CD4-positive, alpha-beta T cell treated with Interleukin-1 beta for 1 hour (primary cell): ENCODE results near the gene KNDC1.
"Not testable (repeated sequence)": the region's sequence is repeated elsewhere in the genome, so short reads cannot be mapped to it uniquely, and the experiment has no call there.

Experiments used
- DNase-seq, 2 donors: peaks; one replicate each; pipeline ENCODE4 v3.0.0-alpha.2; 2020 to 2022

KNDC1 gene

GRCh38 chr10:133162910-133163856 is 3.2 kb downstream of the KNDC1 start:
- no peak for DNase-seq

DNA sequence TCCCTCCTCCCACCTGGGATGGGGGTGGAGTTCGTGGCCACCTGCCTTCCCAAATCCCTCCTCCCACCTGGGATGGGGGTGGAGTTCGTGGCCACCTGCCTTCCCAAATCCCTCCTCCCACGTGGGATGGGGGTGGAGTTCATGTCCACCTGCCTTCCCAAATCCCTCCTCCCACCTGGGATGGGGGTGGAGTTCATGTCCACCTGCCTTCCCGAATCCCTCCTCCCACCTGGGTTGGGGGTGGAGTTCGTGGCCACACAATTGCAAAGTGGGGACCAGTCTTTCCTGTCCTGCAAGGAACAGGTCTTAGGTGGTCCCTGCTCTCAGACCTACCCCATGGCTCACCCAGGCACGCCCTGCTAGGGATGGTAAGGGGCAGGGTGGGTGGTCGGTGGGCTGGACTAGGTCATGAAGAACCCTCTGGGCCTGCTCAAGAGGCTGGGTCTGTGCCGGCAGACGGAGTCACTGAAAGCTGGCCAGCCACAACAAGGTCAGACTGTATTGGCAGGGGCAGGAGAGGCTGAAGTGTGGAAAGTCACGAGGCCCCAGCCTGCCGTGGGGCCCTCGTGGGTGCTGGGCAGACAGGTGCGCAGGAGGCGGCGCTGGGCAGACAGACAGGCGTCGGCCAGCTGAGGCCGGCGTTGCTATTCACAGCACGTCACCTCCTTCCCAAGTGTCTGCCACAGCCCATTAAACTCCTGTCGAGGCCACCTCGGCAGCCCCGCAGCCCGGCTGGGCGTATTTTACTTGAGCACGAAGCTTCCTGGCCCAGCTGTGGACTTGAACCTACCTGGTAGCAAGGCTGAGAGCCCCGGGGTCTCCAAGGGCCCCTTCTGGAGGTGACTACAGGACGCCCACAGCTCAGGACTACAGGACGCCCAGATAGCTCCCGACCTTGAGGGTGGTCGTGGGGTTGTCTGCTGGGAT is 4.1 kb downstream of the KNDC1 start:
- no peak for DNase-seq

GRCh38 chr10:133164816-133165555 is 5.0 kb downstream of the KNDC1 start:
- no peak for DNase-seq

DNA sequence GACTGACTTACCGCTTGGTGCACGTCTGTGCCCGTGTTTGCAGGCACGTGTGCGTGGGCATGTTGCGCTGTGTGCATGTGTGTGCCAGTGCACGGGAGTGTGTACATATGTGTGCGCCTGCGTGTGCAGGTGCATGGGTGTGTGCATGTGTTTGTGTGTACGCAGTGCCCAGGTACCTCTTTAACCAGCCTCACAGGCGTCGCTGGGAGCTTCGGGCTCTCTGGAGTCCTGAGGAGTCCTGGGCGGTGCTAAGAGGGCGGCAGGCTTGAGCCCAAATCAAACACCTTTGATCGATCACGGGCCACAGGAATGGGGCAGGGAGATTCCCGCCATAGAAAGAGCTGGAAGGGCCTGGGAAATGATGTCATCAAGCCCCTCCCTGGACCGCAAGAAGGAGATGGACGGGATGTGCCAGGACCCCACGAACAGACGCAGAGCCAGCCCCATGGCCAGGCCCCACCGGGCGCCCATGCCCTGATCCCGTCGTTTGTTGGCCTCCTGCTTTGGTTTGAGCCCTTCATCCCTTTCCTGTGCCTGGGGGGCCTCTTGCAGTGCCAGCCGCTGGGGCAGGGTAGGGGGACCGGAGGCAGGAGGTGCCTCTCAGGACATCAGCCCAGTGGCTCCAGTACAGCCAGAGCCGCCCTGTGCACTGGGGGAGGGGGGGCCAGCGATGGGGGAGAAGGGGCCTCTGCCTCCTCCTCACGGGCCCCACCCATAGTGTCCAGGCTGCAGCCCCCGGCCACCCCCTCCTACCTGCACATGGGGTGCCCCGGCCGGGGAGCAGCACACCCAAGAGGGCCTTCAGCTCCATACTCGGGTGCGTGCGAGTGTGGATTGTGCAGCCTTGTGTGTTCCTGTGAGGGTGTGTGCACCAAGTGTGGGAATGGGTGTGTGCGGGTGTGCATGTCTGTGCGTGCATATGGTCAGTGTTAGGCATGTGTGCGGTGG is 5.8 kb downstream of the KNDC1 start:
- DNase-seq: no peak

- no peak for DNase-seq
These were observed 6.4 kb downstream of the KNDC1 start for GRCh38 chr10:133166504-133166827.

DNA sequence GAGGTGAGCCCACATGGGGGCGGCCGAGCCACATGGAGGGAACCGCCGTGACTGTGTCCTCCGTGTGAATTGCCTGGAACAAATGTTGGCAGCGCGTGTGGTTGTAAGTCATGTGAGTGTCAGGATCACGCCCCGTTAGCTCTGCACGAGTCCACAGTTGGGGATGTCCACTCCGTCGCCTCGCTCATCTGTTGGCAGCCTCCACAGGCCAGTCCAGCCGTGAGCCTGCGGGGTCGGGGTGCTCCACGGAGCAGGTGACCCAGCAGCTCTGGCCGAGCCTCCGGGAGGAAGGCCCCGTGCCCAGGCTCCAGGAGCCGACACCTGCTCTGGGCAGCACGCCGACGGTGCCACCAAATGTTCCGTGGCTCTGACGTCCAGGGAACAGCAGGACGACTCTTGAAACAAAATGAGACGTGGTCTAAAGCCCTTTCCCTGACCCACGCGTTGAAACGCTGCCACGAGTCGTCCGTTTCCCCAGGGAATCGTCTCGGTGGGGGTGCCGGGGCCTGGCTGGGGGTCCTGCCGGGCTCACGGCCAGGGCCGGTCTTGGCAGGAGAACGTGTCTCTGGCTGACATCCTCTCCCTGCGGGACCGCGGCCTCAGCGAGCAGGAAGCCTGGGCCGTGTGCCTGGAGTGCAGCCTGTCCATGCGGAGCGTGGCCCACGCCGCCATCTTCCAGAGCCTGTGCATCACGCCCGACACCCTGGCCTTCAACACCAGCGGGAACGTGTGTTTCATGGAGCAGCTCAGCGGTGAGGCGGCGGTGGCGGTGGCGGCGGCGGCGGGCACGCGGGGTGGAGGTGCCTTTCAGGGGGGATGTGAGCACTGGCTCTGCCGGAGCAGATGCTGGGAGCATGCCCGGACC is 7.0 kb downstream of the KNDC1 start:
- DNase-seq: no peak

GRCh38 chr10:133167693-133168616 is 7.9 kb downstream of the KNDC1 start:
- DNase-seq: no peak

- DNase-seq: no peak
These were observed 8.6 kb downstream of the KNDC1 start for GRCh38 chr10:133168617-133169031.

GRCh38 chr10:133169173-133169947 is 9.3 kb downstream of the KNDC1 start:
- DNase-seq: no peak

- no peak for DNase-seq
These were observed 10.1 kb downstream of the KNDC1 start for GRCh38 chr10:133170092-133170491.

DNA sequence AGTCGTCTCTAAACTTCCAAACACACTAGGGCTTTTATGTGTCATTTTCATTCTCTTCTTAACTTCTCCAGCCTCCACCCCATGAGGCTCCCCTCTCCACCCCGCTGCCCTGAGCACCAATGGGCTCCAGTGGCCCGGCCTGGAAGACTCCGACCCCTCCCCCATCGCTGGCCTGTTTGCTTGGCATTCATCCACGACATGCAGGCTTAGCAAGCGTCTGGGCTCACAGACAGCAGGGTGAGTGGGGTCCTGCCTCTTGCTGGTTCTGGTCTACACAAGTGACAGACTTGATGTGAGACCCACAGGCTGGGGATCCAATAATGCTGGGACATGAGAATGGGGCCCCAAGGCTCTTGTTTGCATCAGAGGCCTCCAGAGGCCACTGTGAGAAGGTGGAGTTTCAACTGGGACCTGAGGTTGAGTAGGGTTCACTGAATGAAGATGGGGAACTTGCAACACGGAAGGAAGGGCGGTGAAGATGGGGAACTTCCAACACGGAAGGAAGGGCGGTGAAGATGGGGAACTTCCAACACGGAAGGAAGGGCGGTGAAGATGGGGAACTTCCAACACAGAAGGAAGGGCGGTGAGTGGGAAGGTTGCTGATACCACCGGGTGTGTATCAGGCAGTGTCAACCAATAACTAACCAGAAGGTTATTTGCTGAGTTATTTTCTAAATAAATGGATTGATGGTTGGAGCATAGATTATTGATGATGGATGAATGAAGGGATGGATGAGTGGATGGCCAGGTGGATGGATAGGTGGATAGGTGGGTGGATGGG is 14.0 kb downstream of the KNDC1 start:
- DNase-seq: peak; percentile 3 to 54

GRCh38 chr10:133174689-133175263 is 14.8 kb downstream of the KNDC1 start:
- DNase-seq: no peak

DNA sequence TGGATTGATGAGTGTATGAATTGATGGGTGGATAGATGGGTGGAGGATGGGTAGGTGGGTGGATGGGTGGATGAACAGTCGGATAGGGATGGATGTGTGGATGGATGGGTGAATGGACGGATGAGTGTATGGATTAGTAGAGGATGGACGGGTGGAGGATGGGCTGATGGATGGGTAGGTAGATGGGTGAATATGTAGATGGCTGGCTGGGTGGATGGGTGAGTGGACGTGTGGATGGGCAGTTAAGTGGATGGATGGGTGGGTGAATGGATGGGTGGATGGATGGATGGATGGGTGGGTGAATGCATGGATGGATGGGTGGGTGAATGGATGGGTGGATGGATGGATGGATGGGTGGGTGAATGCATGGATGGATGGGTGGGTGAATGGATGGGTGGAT is 15.6 kb downstream of the KNDC1 start:
- not testable (repeated sequence) for DNase-seq

DNA sequence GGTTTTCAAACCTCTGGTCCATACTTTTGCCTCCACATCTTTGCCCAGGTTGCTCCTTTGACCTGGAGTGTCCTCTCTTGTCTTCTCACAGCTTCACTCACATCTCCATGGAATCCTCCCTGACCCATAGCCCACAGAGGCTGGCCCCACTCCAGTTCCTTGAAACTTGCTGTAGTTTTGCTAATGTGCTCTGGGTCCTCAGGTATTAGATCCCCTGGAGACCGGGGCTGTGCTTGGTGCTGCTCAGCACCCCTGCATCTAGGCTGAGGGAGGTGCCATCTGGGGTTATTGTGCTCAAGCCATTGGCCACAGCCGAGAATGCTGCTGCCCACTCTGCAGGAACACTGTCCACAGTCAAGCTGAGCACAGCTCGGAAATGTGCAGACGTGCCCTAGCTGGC is 16.5 kb downstream of the KNDC1 start:
- DNase-seq: no peak

DNA sequence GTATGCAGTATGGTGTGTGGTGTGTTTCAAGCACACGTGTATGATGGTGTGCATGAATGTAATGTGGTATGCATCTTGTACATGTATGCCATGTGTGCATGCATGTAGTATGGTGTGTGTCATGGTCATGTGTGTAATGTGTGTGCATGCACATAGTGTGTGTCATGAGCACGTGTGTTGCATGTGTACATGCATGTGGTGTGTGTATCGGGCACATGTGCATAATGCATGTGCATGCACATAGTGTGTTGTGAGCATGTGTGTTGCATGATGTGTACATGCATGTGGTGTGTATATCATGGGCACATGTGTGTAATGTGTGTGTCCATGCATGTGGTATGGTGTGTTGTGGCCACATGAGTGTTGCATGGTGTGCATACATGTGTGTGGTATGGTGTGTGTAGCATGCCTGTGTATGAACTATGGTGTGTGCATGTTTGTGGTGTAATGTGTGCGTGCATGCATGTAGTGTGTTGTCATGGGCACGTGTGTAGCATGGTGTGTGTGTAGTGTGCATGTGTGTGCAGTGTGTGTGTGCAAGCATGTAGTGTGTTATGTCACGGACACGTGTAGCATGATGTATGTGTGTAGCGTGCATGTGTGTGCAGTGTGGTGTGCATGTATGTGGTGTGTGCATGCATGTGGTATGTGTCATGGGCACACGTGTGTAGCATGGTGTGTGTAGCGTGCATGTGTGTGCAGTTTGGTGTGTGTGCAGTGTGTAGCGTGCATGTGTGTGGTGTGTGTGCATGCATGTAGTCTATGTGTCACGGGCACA is 17.6 kb downstream of the KNDC1 start:
- DNase-seq: no peak

GRCh38 chr10:133178357-133179127 is 18.5 kb downstream of the KNDC1 start:
- no peak for DNase-seq
